ENCODE data around the gene RAB11FIP5.
"Not testable (repeated sequence)": the region's sequence is repeated elsewhere in the genome, so short reads cannot be mapped to it uniquely, and the experiment has no call there.

RAB11FIP5 gene

GRCh38 chr2:73112913-73113854 lies at the start of gene RAB11FIP5:
TSS of gene RAB11FIP5 (minus strand) at chr2:73112948. CDS start at chr2:73112777, 171 bp downstream.
- DNase-seq: no peak

- no peak for DNase-seq
Observed at GRCh38 chr2:73156539-73157124, 43.9 kb upstream of the RAB11FIP5 start.

- no peak for DNase-seq
Observed at GRCh38 chr2:73142937-73143336, 30.2 kb upstream of the RAB11FIP5 start.

- DNase-seq: no peak
Observed at GRCh38 chr2:73141896-73142295, 29.1 kb upstream of the RAB11FIP5 start.

GRCh38 chr2:73135236-73135635 lies 22.5 kb upstream of the RAB11FIP5 start:
- no peak for DNase-seq

GRCh38 chr2:73134471-73134870 lies 21.7 kb upstream of the RAB11FIP5 start:
- DNase-seq: no peak

GRCh38 chr2:73133566-73134197 lies 20.9 kb upstream of the RAB11FIP5 start:
- DNase-seq: no peak

GRCh38 chr2:73131807-73132206 lies 19.1 kb upstream of the RAB11FIP5 start:
- no peak for DNase-seq

- DNase-seq: no peak
Observed at GRCh38 chr2:73130790-73131189, 18.0 kb upstream of the RAB11FIP5 start.

- DNase-seq: no peak
Observed at GRCh38 chr2:73128841-73129535, 16.2 kb upstream of the RAB11FIP5 start.

GRCh38 chr2:73122536-73122935 lies 9.8 kb upstream of the RAB11FIP5 start:
- DNase-seq: no peak

- not testable (repeated sequence) for DNase-seq
Observed at GRCh38 chr2:73119611-73120239, 7.0 kb upstream of the RAB11FIP5 start.

GRCh38 chr2:73117441-73117840 lies 4.7 kb upstream of the RAB11FIP5 start:
- DNase-seq: no peak

- DNase-seq: no peak
Observed at GRCh38 chr2:73116182-73116960, 3.6 kb upstream of the RAB11FIP5 start.

GRCh38 chr2:73114273-73114867 lies 1.6 kb upstream of the RAB11FIP5 start:
- no peak for DNase-seq

- no peak for DNase-seq
Observed at GRCh38 chr2:73112026-73112912, 479 bp downstream of the RAB11FIP5 start.

GRCh38 chr2:73111073-73112025 lies 1.4 kb downstream of the RAB11FIP5 start:
- no peak for DNase-seq

GRCh38 chr2:73110168-73111072 lies 2.3 kb downstream of the RAB11FIP5 start:
- no peak for DNase-seq

Data from NCI-H2029 treated with DMSO at 0.1 percent for 48 hours (cell line).